CD4-positive, alpha-beta T cell treated with Interleukin-4 for 4 hours (primary cell): ENCODE results near the gene TVP23C.

Experiments used
- DNase-seq: peaks from one replicate; pipeline ENCODE4 v3.0.0-alpha.2; 2020

Gene TVP23C

GRCh38 chr17:15494821-15495220 lies 68.5 kb downstream of the TVP23C start:
- DNase-seq: no peak

DNA sequence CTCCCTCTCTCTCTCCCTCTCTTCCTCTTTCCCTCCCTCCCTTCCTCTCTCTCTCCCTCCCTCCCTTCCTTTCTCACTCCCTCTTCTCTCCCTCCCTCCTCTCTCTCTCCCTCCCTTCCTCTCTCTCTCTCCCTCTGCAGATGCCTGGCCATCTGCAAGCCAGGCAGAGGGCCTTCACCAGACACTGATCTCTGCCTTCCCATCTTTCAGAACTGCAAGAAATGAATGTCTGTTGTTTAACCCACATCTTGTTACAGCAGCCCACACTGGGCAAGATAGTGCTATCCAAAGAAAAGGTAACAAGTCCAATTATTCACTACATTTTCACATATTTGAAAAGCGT lies 69.6 kb downstream of the TVP23C start:
- no peak for DNase-seq

- DNase-seq: no peak
Measured at GRCh38 chr17:15492791-15493692, 70.2 kb downstream of the TVP23C start.

GRCh38 chr17:15492186-15492585 lies 71.1 kb downstream of the TVP23C start:
- no peak for DNase-seq

DNA sequence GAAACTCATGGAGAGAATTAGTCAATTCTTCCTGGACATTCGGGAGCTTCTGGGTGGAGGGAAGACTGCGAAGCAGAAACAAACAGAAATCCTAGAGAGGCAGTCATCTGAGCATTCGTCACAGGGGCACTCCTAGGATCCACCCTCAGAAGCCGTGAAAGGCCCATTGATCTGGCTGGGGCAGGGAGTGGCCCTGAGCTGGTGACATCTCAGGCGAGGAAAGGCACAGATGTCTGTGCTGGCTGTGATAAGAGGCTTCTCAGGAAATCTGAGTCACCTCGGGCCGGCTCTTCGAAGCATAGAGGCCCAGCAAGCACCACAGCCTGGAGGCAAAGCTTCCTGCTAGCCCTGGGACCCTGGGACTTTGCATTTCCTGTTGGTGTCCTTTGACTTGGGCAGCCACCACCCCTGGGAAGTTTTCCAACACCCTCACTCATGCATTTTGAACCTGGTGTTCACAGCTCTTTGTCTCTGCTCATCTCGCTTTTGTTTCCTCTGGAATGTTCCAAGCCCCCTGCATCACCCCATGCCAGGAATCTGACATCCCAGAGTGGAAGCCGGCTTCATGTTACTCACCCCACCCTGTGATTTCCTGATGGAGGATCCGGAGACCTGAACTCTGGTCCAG lies 72.5 kb downstream of the TVP23C start:
- no peak for DNase-seq

DNA sequence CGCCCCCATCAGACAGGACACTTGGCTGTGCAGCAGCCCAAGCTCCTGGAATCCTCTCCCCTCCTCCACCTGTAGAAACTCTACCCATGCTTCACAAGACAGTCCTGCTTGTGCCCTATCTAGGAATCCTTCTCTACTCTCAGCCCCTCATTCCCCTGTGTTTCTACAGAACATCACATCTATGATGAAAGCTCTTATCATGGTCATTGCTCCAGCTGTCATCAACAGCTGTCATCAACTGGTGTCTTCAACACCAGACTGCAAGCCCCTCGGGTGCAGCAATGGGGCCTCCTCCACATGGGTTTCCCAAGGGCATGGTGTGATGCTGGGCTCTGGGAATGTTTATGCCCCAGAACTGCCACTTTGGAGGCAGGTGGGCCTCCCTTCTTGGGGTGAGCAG lies 74.7 kb downstream of the TVP23C start:
- no peak for DNase-seq

DNA sequence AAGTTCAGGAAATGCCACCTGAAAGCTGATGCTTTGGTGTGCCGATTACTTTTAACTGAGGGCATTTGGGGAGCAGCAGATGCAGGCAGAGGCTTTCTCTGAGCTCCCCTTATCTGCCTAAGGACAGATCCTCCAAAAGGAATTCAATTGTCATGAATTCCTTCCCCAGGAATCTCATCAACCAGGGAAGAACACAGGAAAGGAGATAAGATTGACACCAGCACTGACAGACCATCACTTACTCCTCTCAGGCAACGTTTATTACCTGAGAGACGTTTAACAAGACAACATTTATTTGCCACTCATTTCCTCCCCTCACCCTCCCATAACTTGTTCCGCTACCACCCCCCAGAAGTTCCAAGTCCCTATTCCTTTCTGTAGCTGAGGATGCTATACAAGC lies 78.2 kb downstream of the TVP23C start:
- DNase-seq: no peak

GRCh38 chr17:15483431-15483830 lies 79.9 kb downstream of the TVP23C start:
- DNase-seq: no peak

- no peak for DNase-seq
Measured at GRCh38 chr17:15482476-15482875, 80.8 kb downstream of the TVP23C start.

DNA sequence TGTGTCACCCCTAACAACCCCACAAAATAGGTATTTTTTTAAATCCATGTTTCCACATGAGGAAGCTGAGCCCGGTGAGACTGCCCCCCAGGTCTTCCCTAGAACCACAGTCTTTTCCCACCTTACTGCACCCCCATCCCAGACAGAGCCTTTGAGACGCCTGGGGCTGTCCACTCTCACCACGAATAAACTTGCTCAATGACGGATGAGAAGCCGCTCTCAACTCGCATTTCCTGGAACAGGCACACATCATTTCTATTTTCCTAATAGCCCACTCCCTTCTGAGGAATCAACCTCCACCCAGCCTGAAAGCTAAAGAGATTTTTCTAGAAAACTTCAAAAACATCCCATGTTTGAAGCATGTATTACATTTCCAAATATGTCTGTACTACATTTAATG lies 81.8 kb downstream of the TVP23C start:
- DNase-seq: no peak

DNA sequence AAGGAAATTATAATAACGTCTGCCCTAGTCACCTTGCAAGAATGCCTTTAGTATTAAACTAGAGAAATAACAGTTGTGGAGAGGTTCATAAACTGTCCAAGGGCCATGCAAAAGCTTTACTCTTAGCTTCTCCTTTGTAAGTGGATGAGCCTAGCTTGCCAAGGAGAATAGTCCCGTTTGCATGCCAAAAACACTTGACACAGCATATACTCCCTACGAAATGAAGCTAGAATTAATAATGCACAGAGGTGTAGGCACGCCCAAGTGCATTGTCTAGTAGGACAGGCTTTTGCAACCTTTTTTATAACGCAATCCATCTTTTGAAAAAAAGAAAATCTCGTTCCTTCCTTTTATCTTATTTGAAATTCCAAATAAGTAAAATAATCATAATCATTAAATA lies 83.1 kb downstream of the TVP23C start:
- no peak for DNase-seq

DNA sequence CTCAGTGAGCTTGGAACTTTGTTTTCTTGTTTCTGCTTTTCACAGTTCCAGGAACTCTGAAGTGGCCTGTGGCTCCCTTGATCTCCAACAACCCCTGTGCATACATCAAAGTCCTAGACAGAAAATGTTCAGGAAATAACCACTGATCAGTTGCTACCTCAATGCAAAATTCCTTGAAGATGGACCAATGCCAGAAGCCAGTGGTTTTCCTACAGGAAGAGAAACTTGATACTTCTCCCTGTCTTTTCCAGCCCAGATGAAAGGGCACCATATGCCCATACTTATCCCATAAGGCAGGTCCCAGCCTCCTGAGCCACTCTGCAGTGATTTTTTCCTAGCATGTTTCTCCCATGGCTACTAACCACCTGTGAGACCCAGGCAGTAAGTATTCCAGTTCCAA lies 83.6 kb downstream of the TVP23C start:
- DNase-seq: no peak

DNA sequence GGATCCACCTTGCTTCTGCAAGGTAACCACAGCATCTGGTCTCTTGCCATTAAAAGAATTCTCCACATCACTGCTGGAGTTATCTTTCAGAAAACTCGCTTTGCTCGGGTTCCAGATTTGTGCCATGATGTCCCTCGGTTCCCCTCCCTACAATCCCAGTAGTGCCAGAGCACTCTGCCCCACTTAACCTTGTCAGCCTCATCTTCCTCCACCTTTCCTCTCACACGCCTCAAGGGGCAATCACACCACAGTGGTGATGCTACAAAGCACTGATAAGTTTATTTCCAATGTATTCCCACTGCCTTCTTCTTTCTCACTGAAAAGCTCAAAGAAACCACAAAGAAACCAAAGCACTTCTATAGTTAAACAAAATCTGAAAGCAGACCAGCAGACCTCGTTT lies 84.4 kb downstream of the TVP23C start:
- no peak for DNase-seq

DNA sequence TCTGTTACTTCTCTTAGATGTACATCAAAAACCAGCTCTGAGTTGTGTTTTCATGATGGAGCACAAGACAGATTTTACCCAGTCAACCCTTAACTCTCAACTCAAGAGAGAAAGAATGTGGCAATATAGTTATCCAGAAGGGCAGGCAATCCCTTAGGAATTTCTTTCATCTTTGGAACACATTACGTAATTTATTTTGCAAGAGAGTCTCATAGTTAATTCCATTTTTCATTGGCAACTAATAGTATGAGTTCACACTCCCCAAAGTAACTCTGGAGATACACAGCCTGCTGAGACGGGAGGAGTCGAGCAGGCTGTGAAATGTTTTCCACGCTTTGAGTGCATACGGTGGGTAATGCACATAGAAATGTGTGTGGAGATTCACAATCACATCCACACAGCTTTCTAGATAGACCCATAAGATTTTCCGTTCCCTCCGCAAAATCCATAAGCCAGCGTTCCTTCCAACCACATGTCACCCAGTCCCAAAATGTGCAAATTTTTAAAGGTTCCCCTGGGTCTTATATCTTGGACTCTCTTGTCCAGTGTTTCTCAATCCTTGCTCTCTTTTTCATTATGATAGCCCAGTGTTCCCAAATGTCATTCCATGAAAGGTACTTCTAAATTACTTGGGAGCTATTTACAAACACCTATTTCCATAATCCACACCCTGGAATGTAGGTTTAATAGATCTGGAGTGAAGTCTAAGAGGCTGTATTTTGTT lies 87.5 kb downstream of the TVP23C start:
- no peak for DNase-seq

DNA sequence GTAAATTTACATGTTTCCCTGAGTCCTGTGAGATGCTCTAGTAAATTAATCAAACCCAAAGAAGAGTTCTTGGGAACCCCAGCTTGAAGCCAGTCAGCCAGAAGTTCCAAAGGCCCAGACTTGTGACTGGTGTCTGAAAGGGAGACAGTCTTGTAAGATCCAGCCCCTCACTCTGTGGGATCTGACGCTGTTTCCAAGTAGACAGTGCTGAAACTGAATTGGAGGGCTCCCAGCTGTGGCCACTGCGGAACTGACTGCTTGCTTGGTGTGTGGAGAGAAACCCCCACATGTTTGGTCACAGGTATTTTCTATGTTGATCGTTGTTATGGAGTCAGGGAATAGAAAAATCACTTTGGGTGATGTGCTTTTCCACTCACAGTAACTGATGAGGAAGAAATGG lies 90.4 kb downstream of the TVP23C start:
- DNase-seq: no peak

DNA sequence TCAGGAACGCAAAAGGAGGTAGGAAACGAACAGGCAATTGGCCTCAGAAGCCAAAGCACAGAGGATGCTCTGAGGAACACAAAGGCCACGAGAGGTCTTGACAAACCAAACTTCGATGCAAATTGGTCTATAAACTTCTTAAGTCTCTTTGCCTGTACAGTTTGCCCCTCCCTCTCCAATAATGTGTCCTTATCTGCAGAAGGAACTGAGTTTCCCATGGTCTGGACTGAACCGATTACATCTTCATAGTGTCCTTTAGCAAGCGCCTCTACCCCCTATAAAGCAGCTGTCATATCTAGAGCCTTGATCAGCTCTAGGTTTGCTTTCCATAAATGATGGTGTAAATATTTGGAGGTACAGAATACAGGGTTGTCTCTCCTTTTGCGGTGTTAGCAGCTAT lies 92.7 kb downstream of the TVP23C start:
- no peak for DNase-seq

GRCh38 chr17:15469260-15469659 lies 94.0 kb downstream of the TVP23C start:
- DNase-seq: no peak

- DNase-seq: no peak
Measured at GRCh38 chr17:15468126-15468525, 95.2 kb downstream of the TVP23C start.

DNA sequence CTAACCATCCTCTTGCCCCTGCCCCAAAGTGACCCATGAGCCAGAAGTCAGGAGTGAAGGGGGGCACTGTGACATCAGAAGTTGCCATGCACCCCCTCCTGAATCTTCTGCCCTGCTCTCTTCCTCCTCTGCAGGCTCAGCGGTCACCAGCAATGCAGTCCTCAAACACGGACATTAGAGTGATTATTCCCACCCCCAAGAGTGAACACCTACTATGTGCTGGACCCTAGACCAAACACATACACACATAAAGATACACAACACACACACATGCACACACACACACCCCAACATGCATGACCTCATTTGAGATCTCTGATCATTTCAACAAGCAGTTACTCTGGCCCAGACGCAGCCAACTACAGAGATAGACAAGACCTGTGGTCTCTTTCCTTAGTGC lies 95.7 kb downstream of the TVP23C start, which contains the start of gene CDRT4:
TSS of gene CDRT4 (minus strand) at position 30 of the 400 bp plus-strand sequence. CDS start 27,383 bp downstream, outside the sequence.
- DNase-seq: no peak

- DNase-seq: no peak
Measured at GRCh38 chr17:15466131-15466530, 97.2 kb downstream of the TVP23C start.

- no peak for DNase-seq
Measured at GRCh38 chr17:15465045-15465701, 98.1 kb downstream of the TVP23C start.

GRCh38 chr17:15464231-15464985 lies 98.9 kb downstream of the TVP23C start:
- no peak for DNase-seq
